Measurements from ENCODE around the gene PRKCI.
"Not testable (repeated sequence)": the region's sequence is repeated elsewhere in the genome, so short reads cannot be mapped to it uniquely, and the experiment has no call there.

PRKCI gene

GRCh38 chr3:170221924-170222646 lies at the start of gene PRKCI:
PRKCI (plus strand) TSS chr3:170222424; CDS start chr3:170222670, 246 bp downstream.
- peak; percentile 86 for DNase-seq

DNA sequence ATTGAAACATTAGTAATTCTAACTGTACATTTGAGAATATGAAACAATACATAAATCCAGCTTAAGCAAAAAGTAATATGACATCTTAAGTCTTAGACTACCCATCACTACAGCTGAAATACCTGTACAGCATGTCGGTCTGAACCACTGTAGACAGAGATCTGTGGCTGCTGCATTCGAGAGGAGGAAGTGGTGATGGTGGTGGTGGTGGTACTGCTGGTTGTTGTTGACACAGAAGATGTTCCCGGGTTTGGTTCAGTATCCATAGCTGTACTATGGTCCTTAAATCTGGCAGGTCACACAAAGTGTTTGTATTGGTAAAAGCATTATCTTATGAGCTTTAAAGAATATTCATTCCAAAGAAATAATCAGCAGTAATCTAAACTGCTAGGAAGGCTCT lies 43.6 kb upstream of the PRKCI start:
- DNase-seq: no peak

DNA sequence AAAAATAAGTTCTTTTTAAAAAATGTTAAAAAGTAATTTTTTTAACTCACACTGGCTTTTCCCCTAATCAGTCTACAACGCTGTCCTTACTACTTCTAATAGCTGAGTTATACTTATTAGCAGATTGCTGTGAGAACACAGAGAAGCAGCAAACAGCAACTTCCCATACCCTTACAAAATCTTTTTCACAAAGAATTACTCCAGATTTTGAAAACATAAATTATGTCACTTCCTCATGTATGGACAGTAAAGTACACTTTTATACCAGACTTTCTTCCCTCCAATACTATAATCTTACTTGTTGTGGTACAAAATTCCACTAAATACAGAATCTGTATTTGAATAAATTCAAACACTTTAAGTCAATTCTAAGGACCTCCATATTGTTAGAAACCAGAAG lies 42.8 kb upstream of the PRKCI start:
- DNase-seq: no peak

GRCh38 chr3:170180079-170180907 lies 41.9 kb upstream of the PRKCI start:
- DNase-seq: no peak

DNA sequence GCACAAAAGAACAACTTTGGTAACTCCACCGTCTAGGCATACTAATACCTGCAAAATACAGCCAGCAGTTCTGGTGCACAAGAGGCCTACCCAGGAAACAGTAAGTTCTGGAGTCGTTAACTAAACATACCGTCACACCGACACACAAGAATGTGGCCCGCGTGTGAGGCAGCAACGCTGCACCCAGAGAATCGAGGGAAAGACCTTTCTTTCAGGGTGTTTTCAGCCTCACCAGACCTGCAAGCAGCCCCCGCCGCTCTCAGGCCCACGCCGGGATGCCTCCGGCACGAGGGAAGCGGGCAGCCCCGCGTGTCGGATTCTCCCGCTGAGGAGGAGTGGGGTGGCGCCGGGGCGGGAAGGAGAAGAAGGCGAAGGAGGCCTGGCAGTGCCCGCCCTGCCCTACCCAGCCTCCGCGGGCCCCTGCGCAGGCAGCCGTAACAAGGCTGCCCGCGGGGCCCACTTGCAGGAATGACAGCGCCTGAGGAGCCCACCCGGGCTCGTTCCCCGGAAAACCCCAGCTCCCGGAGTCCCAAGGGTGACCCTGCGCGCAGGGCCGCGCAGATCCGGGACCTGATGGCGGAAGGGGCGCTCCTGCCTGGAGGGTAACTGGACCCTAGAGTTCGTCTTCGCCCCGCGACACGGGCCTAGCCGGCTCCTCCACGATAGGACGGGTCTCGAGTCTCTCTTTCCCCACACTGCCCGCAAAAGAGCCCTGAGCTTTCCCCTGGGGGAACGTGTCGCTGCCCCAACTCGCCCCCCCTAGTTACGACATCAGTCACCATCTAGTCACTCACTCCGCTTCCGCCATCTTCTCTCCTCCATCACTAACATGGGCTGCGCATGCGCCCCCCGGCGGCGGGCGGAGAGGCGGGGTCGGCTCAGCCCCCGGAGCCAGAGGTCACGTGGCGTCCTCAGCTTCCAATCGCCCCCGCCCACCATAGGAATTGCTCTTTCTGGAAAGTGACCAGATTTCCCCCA lies 41.0 kb upstream of the PRKCI start, which contains the start of gene PHC3:
TSS of gene PHC3 (minus strand) at position 826 of the 978 bp plus-strand sequence. CDS start at position 808, 18 bp downstream.
- peak; percentile 58 for DNase-seq

- DNase-seq: no peak
These were observed 32.6 kb upstream of the PRKCI start for GRCh38 chr3:170189398-170190256.

DNA sequence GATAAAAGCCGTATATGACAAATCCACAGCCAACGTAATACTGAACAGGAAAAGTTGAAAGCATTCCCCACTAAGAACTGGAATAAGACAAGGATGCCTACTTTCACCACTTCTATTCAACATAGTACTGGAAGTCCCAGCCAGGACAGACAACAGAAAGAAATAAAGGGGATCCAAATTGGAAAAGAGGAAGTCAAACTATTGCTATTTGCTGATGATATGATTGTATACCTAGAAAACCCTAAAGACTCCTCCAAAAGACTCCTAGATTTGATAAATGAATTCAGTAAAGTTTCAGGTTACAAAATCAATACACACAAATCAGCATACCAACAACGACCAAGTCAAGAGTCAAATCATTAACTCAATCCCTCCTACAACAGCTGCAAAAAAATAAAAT lies 26.5 kb upstream of the PRKCI start:
- DNase-seq: not testable (repeated sequence)

GRCh38 chr3:170196833-170197232 lies 25.4 kb upstream of the PRKCI start:
- DNase-seq: no peak

GRCh38 chr3:170200987-170201386 lies 21.2 kb upstream of the PRKCI start:
- no peak for DNase-seq

DNA sequence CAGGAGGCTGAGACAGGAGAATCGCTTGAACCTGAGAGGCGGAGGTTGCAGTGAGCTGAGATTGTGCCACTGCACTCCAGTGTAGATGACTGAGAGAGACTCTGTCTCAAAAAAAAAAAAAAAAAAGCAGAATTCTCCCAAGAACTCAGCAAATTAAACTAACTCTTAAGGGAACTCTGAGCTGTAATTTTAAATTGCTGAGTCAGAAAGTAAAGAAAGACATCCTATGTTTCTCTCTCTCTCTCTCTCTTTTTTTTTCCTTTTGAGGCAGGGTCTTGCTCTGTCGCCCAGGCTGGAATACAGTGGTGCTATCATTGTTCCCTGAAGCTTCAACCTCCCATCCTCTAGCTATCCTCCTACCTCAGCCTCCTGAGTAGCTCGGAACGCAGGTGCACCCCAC lies 20.7 kb upstream of the PRKCI start:
- DNase-seq: no peak

- DNase-seq: no peak
These were observed 18.8 kb upstream of the PRKCI start for GRCh38 chr3:170203457-170203856.

GRCh38 chr3:170204023-170204472 lies 18.2 kb upstream of the PRKCI start:
- no peak for DNase-seq

GRCh38 chr3:170204509-170204908 lies 17.7 kb upstream of the PRKCI start:
- DNase-seq: no peak

DNA sequence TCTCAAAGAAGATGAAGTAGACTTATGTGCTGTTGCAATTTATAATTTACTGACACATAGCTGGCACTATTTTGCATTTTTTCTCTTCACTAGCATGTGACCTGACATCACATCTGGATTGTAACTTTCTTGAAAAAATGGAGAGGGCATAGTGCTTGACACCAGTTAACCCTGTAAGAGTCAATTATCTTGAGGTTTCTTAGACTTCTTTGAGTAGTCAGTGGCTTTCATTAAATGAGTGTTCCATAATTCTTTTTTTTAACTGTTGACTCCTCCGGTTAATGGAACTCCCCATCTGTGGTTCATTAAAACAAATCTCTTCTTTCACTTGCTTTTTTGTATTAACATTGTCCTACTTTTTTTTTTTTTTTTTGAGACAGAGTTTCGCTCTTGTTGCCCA lies 16.9 kb upstream of the PRKCI start:
- DNase-seq: no peak

- DNase-seq: not testable (repeated sequence)
These were observed 16.0 kb upstream of the PRKCI start for GRCh38 chr3:170206164-170206762.

DNA sequence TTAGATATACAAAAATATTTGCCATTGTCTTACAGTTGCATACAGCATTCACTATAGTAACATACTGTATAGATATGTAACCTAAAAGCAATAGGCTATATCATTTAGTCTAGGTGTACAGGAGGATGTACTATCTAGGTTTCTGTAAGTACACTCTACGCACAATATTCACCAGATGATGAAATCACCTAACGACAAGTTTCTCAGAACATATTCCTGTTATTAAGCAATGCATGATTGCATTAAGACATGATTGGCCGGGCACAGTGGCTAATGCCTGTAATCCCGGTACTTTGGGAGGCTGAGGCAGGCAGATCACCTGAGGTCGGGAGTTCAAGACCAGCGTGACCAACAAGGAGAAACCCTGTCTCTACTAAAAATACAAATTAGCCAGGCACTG lies 14.5 kb upstream of the PRKCI start:
- DNase-seq: no peak

- DNase-seq: no peak
These were observed 10.6 kb upstream of the PRKCI start for GRCh38 chr3:170211668-170212067.

- DNase-seq: no peak
These were observed 2.4 kb upstream of the PRKCI start for GRCh38 chr3:170219850-170220249.

DNA sequence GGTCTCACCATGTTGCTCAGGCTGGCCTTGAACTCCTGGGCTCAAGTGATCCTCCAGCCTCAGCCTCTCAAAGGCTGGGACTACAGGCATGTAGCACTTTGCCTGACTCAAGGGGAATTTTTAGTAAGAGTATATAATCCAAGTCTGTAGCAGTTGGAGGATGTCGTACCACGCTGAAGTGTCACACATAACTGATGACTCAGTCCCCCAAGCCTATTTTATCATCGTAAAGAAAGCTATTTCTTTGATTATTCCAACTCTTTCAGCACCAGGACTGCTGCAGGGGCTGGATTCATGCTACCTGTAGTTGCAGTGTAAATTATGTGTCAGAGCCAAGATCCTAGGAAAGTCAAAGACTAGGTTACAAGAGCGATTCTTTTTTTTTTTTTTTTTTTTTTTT lies 1.4 kb upstream of the PRKCI start:
- no peak for DNase-seq

- DNase-seq: no peak
These were observed 670 bp downstream of the PRKCI start for GRCh38 chr3:170222647-170223541.

Data from NCI-H1048 (cell line).